AG04450 (cell line): ENCODE measurements around the gene PTS. TPM values are rescaled to one million over a fixed set of nuclear protein-coding genes. Genes with fewer than 3 reads are reported as not detected.

ENCODE experiments used
- CTCF ChIA-PET: fragments of 300-600, 350-600 bp; formaldehyde crosslinking; extraction: SDS; loops from one replicate; lab custom pipeline; 2022; ENCODE audit warnings: antibody characterized with exemption, inconsistent platforms; lab: Charles Lee
- POLR2A ChIA-PET: fragments of 350-600 bp; formaldehyde crosslinking; extraction: SDS; loops from one replicate; lab custom pipeline; 2021; ENCODE audit warnings: antibody characterized with exemption, inconsistent platforms; lab: Yijun Ruan, JAX
- DNase-seq: peaks from one replicate; pipeline ENCODE4 v3.0.0-alpha.2; 2011; ENCODE audit warnings: low read depth, low spot score
- H3K27ac ChIP-seq: one replicate; pipeline ENCODE4 v1.5.1; 2012; ENCODE audit warnings: low read depth, low read length, control low read depth
- H3K27me3 ChIP-seq: one replicate; pipeline ENCODE4 v1.6.0; 2012; ENCODE audit warnings: low read length; ENCODE audit not compliant: control insufficient read depth, insufficient read depth
- H3K4me3 ChIP-seq: 2 replicates; pipeline ENCODE4 v1.5.1; 2011; ENCODE audit warnings: mild to moderate bottlenecking, low read depth, low read length, control low read depth
- H3K9me3 ChIP-seq: 2 replicates; pipeline ENCODE4 v1.5.1; 2012; ENCODE audit warnings: low read length; ENCODE audit not compliant: control insufficient read depth, insufficient read depth
- polyA plus RNA-seq: library from polyadenylated mRNA; depleted of rRNA; stranded (reverse); fragments of >200 nt; gene quantifications from 2 replicates; pipeline ENCODE4 v1.2.3, GENCODE V29; 2011
- TF ChIP-seq, protein P1 (sequence below): IDR thresholded peaks from 2 replicates; pipeline ENCODE4 v1.5.1; 2011; ENCODE audit warnings: low read depth, low read length, control low read depth, inconsistent platforms

The PTS gene
- polyA plus RNA-seq, 1 experiment, result 55.9 TPM

- POLR2A ChIA-PET, result interaction anchor here (0.7 to 1.7 kb wide), 2 partner anchors 13 to 53 kb away, joined by 3 to 4 read pairs; no protein-coding TSS in a partner anchor
- H3K27ac ChIP-seq, result no peak overlapping the region
- no peak for DNase-seq
These were observed 1.2 kb downstream of the PTS start for GRCh38 chr11:112227471-112227870.

GRCh38 chr11:112228706-112229105, 2.5 kb downstream of the PTS start:
- Histone ChIP-seq H3K27me3 (no peaks in the 10 kb centered on the region), H3K9me3 (no peaks in the 10 kb centered on the region), H3K27ac (no peak overlapping the region), H3K4me3 (no peak overlapping the region)
- TF ChIP-seq, protein P1, sequence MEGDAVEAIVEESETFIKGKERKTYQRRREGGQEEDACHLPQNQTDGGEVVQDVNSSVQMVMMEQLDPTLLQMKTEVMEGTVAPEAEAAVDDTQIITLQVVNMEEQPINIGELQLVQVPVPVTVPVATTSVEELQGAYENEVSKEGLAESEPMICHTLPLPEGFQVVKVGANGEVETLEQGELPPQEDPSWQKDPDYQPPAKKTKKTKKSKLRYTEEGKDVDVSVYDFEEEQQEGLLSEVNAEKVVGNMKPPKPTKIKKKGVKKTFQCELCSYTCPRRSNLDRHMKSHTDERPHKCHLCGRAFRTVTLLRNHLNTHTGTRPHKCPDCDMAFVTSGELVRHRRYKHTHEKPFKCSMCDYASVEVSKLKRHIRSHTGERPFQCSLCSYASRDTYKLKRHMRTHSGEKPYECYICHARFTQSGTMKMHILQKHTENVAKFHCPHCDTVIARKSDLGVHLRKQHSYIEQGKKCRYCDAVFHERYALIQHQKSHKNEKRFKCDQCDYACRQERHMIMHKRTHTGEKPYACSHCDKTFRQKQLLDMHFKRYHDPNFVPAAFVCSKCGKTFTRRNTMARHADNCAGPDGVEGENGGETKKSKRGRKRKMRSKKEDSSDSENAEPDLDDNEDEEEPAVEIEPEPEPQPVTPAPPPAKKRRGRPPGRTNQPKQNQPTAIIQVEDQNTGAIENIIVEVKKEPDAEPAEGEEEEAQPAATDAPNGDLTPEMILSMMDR, result no peak
- no peak for DNase-seq
- ChIA-PET POLR2A (no interaction called here), CTCF (interaction anchor here (2.7 to 5.2 kb wide), 2 partner anchors 9 to 51 kb away, joined by 9 to 54 read pairs; no protein-coding TSS in a partner anchor)

More at GRCh38 chr11:112227471-112227870, 1.2 kb downstream of the PTS start:
- CTCF ChIA-PET, result interaction anchor here (0.7 to 15.0 kb wide), 3 partner anchors 8 to 329 kb away, joined by 4 to 711 read pairs (median 5); no protein-coding TSS in a partner anchor
- H3K27me3 ChIP-seq, result no peaks in the 10 kb centered on the region
- TF ChIP-seq, protein P1, result no peak
- no peaks in the 10 kb centered on the region for H3K9me3 ChIP-seq
- peak overlapping the region; percentile 81 for H3K4me3 ChIP-seq

- Histone ChIP-seq H3K9me3 (no peaks in the 10 kb centered on the region), H3K27me3 (no peaks in the 10 kb centered on the region), H3K4me3 (no peak overlapping the region), H3K27ac (peak overlapping the region; percentile 34)
- ChIA-PET CTCF (interaction anchor here (2.3 to 5.2 kb wide), 3 partner anchors 9 to 116 kb away, joined by 8 to 54 read pairs (median 9); no protein-coding TSS in a partner anchor), POLR2A (interaction anchor here (1.1 to 1.6 kb wide), 2 partner anchors 12 to 136 kb away, joined by 7 to 10 read pairs; no protein-coding TSS in a partner anchor)
- TF ChIP-seq, protein P1, result no peak
- no peak for DNase-seq
These were observed 2.9 kb downstream of the PTS start for GRCh38 chr11:112229159-112229558.

GRCh38 chr11:112229746-112230433, 3.7 kb downstream of the PTS start:
- Histone ChIP-seq H3K27ac (peak overlapping the region; percentile 40), H3K4me3 (no peak overlapping the region), H3K27me3 (no peaks in the 10 kb centered on the region), H3K9me3 (no peaks in the 10 kb centered on the region)
- TF ChIP-seq, protein P1, result no peak
- ChIA-PET CTCF (interaction anchor here (2.3 to 5.2 kb wide), 3 partner anchors 10 to 117 kb away, joined by 8 to 54 read pairs (median 9); no protein-coding TSS in a partner anchor), POLR2A (interaction anchor here (0.6 to 1.6 kb wide), 3 partner anchors 11 to 135 kb away, joined by 3 to 10 read pairs (median 7); no protein-coding TSS in a partner anchor)
- DNase-seq, result peak; percentile 65

DNA sequence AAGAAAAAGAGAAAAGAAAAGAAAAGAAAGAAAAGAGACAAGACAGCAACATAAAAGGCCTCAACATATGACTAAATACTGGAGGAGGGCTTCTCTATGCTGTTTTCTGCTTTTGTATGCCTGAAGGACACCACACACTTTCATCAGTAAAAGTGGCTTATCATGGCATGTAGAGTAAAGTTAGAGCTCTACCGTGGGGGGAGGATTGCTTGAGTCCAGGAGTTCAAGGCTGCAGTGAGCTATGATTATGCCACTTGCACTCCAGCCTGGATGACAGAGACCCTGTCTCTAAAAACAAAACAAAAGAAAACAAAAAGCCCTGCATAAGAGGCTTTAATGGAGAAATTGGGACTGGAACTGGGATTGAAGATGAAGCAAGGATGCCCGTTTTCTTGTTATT, 5.7 kb downstream of the PTS start:
- Histone ChIP-seq H3K9me3 (no peaks in the 10 kb centered on the region), H3K27ac (no peak overlapping the region), H3K27me3 (no peaks in the 10 kb centered on the region), H3K4me3 (no peak overlapping the region)
- TF ChIP-seq, protein P1, result no peak
- ChIA-PET CTCF (interaction anchor here (1.4 to 5.2 kb wide), 2 partner anchors 9 to 48 kb away, joined by 4 to 54 read pairs; no protein-coding TSS in a partner anchor), POLR2A (no interaction called here)
- no peak for DNase-seq
